Stimulated activated naive B cell treated with anti-CD40 and anti-IgM and Interleukin-4, amounts not matched to agents 10 μg/mL and 1 μg/mL and 100 μg/mL, for 72 hours (primary cell): Measurements from ENCODE around the gene MYMX.
"Not testable (repeated sequence)": the region's sequence is repeated elsewhere in the genome, so short reads cannot be mapped to it uniquely, and the experiment has no call there.

Source experiments
- ATAC-seq, 2 donors: fragments of 150-1000 bp; cut with Tn5 transposase; replicated peaks; 2 replicates each; pipeline ENCODE4 v1.10.0; 2021; ENCODE audit warnings: moderate library complexity in 1 of 2
- DNase-seq: peaks from one replicate; pipeline ENCODE4 v3.0.0; 2021
- H3K27ac Mint-ChIP-seq: one replicate; pipeline ENCODE4 v1.8.0; 2022; ENCODE audit warnings: mild to moderate bottlenecking, mixed read lengths
- H3K27me3 Mint-ChIP-seq, 2 donors: one replicate each; pipeline ENCODE4 v1.8.0; 2022; ENCODE audit warnings: mixed read lengths in 2 of 2
- H3K36me3 Mint-ChIP-seq, 2 donors: one replicate each; pipeline ENCODE4 v1.8.0; 2022; ENCODE audit warnings: mixed read lengths in 2 of 2, mild to moderate bottlenecking in 1 of 2
- H3K4me1 Mint-ChIP-seq, 2 donors: one replicate each; pipeline ENCODE4 v1.8.0; 2022; ENCODE audit warnings: mixed read lengths in 2 of 2, mild to moderate bottlenecking in 1 of 2
- H3K4me3 Mint-ChIP-seq, 2 donors: one replicate each; pipeline ENCODE4 v1.8.0; 2022; ENCODE audit warnings: mild to moderate bottlenecking in 2 of 2, mixed read lengths in 2 of 2, moderate library complexity in 1 of 2
- H3K9me3 Mint-ChIP-seq, 2 donors: one replicate each; pipeline ENCODE4 v1.8.0; 2022; ENCODE audit warnings: mixed read lengths in 2 of 2, mild to moderate bottlenecking in 1 of 2

The MYMX gene

DNA sequence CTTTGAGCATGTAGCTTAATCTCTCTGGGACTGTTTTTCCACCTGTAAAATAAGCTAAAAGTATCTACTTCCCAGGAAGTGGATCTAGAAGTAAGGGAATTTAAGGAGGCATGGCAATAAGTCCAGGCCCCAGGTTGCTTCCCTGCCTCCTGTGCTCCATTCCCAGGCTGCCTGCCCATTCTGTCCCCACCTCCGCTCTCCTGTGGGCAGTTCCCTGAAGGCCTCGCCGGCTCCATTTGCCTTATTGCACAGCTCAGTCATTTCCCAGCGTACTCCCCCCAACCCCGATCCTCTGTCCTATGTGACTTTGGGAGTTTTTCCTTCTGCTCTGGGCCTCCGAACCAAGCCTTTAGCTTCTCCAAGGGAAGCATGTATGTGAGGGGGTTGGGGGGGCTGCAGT is 11.3 kb downstream of the MYMX start:
- H3K4me1 Mint-ChIP-seq, result peaks cover 21 to 33% of the 10 kb centered on the region in 2 donors
- H3K4me3 Mint-ChIP-seq, result no peak overlapping the region
- no peak for DNase-seq
- no peak overlapping the region for H3K27ac Mint-ChIP-seq
- no peaks in the 10 kb centered on the region for H3K9me3 Mint-ChIP-seq
- no peaks in the 10 kb centered on the region for H3K27me3 Mint-ChIP-seq
- H3K36me3 Mint-ChIP-seq, result peaks cover 21 to 47% of the 10 kb centered on the region in 2 donors
- ATAC-seq, result no peak

GRCh38 chr6:44228433-44228832 is 11.7 kb downstream of the MYMX start:
- DNase-seq (no peak), ATAC-seq (no peak)
- Mint-ChIP-seq H3K27me3 (no peaks in the 10 kb centered on the region), H3K9me3 (no peaks in the 10 kb centered on the region), H3K4me1 (peaks cover 20 to 31% of the 10 kb centered on the region in 2 donors), H3K27ac (no peak overlapping the region), H3K36me3 (peaks cover 22 to 50% of the 10 kb centered on the region in 2 donors), H3K4me3 (no peak overlapping the region)

DNA sequence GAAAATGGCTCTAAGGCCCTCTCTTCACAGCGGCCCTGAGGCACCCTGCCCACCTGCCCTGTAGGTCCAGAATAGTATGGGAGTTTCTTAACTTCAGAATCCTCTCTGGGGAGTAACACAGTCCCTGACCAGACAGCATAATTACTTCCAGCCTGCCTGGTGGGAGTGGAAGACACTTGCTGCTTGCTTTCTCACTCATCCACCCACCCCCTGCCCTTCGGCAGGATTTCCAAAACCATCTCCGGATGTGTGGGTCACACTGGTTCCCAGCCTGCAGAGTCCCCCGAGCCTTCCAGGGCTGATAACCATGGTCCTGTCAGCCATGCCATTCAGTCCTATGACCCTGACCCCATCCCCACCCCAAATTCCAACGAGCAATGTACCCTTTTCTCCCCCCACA is 12.1 kb downstream of the MYMX start:
- Mint-ChIP-seq H3K27ac (no peak overlapping the region), H3K36me3 (peaks cover 26 to 54% of the 10 kb centered on the region in 2 donors), H3K4me3 (no peak overlapping the region), H3K27me3 (no peaks in the 10 kb centered on the region), H3K4me1 (peaks cover 20 to 29% of the 10 kb centered on the region in 2 donors), H3K9me3 (no peaks in the 10 kb centered on the region)
- DNase-seq (no peak), ATAC-seq (no peak)

DNA sequence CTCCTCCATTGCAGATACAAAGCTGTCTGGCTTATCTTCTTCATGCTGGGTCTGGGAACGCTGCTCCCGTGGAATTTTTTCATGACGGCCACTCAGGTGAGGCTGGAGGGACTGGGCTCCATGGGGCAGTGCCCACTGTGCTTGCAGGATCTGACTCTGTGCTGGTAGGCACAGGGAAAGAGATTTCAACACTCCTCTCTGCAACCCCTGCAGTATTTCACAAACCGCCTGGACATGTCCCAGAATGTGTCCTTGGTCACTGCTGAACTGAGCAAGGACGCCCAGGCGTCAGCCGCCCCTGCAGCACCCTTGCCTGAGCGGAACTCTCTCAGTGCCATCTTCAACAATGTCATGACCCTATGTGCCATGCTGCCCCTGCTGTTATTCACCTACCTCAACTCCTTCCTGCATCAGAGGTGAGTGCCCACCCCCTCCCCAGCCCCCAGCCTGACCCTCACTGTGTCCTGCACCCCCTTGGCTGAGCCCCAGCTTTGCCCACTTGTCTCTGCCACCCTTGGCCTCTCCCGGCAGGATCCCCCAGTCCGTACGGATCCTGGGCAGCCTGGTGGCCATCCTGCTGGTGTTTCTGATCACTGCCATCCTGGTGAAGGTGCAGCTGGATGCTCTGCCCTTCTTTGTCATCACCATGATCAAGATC is 12.8 kb downstream of the MYMX start:
- no peaks in the 10 kb centered on the region for H3K27me3 Mint-ChIP-seq
- no peaks in the 10 kb centered on the region for H3K9me3 Mint-ChIP-seq
- peaks cover 15 to 28% of the 10 kb centered on the region in 2 donors for H3K4me1 Mint-ChIP-seq
- DNase-seq (no peak), ATAC-seq (no peak)
- no peak overlapping the region for H3K4me3 Mint-ChIP-seq
- peaks cover 29 to 56% of the 10 kb centered on the region in 2 donors for H3K36me3 Mint-ChIP-seq
- no peak overlapping the region for H3K27ac Mint-ChIP-seq

GRCh38 chr6:44230034-44230675 is 13.4 kb downstream of the MYMX start:
- Mint-ChIP-seq H3K36me3 (peaks cover 29 to 57% of the 10 kb centered on the region in 2 donors), H3K27ac (no peak overlapping the region), H3K9me3 (no peaks in the 10 kb centered on the region), H3K4me3 (no peak overlapping the region), H3K27me3 (no peaks in the 10 kb centered on the region), H3K4me1 (peaks cover 12 to 22% of the 10 kb centered on the region in 2 donors)
- DNase-seq (no peak), ATAC-seq (no peak)

GRCh38 chr6:44231426-44231825 is 14.7 kb downstream of the MYMX start:
- not testable (repeated sequence) for DNase-seq, H3K9me3 Mint-ChIP-seq, ATAC-seq, H3K27ac Mint-ChIP-seq, H3K4me3 Mint-ChIP-seq, H3K27me3 Mint-ChIP-seq
- Mint-ChIP-seq H3K4me1 (peaks cover 6 to 11% of the 10 kb centered on the region in 2 donors), H3K36me3 (peaks cover 34 to 59% of the 10 kb centered on the region in 2 donors)

GRCh38 chr6:44232676-44233566 is 16.2 kb downstream of the MYMX start:
- Mint-ChIP-seq H3K4me3 (no peak overlapping the region), H3K9me3 (no peaks in the 10 kb centered on the region), H3K36me3 (peaks cover 36 to 58% of the 10 kb centered on the region in 2 donors), H3K27me3 (no peaks in the 10 kb centered on the region), H3K4me1 (peaks cover 8 to 17% of the 10 kb centered on the region in 2 donors), H3K27ac (peak overlapping the region; percentile 39)
- DNase-seq (no peak), ATAC-seq (no peak)

DNA sequence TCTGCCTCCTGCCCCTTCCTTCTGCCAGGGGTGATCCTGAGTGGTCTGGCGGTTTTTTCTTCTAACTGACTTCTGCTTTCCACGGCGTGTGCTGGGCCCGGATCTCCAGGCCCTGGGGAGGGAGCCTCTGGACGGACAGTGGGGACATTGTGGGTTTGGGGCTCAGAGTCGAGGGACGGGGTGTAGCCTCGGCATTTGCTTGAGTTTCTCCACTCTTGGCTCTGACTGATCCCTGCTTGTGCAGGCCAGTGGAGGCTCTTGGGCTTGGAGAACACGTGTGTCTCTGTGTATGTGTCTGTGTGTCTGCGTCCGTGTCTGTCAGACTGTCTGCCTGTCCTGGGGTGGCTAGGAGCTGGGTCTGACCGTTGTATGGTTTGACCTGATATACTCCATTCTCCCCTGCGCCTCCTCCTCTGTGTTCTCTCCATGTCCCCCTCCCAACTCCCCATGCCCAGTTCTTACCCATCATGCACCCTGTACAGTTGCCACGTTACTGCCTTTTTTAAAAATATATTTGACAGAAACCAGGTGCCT is 16.9 kb downstream of the MYMX start:
- no peak for DNase-seq
- Mint-ChIP-seq H3K4me3 (no peak overlapping the region), H3K36me3 (peaks cover 36 to 53% of the 10 kb centered on the region in 2 donors), H3K27me3 (no peaks in the 10 kb centered on the region), H3K4me1 (peaks cover 11 to 24% of the 10 kb centered on the region in 2 donors), H3K27ac (peak overlapping the region; percentile 39), H3K9me3 (no peaks in the 10 kb centered on the region)
- no peak for ATAC-seq

- DNase-seq (no peak), ATAC-seq (no peak)
- H3K9me3 Mint-ChIP-seq, result no peaks in the 10 kb centered on the region
- no peaks in the 10 kb centered on the region for H3K27me3 Mint-ChIP-seq
- H3K27ac Mint-ChIP-seq, result no peak overlapping the region
- no peak overlapping the region for H3K4me3 Mint-ChIP-seq
- peaks cover 10 to 26% of the 10 kb centered on the region in 2 donors for H3K4me1 Mint-ChIP-seq
- H3K36me3 Mint-ChIP-seq, result peaks cover 32 to 47% of the 10 kb centered on the region in 2 donors
Measured at GRCh38 chr6:44234101-44235025, 17.6 kb downstream of the MYMX start.

GRCh38 chr6:44235269-44235668 is 18.5 kb downstream of the MYMX start:
- no peak overlapping the region for H3K4me3 Mint-ChIP-seq
- no peaks in the 10 kb centered on the region for H3K27me3 Mint-ChIP-seq
- no peaks in the 10 kb centered on the region for H3K9me3 Mint-ChIP-seq
- peaks cover 9 to 26% of the 10 kb centered on the region in 2 donors for H3K4me1 Mint-ChIP-seq
- peaks cover 28 to 39% of the 10 kb centered on the region in 2 donors for H3K36me3 Mint-ChIP-seq
- no peak overlapping the region for H3K27ac Mint-ChIP-seq
- no peak for ATAC-seq
- DNase-seq, result no peak

DNA sequence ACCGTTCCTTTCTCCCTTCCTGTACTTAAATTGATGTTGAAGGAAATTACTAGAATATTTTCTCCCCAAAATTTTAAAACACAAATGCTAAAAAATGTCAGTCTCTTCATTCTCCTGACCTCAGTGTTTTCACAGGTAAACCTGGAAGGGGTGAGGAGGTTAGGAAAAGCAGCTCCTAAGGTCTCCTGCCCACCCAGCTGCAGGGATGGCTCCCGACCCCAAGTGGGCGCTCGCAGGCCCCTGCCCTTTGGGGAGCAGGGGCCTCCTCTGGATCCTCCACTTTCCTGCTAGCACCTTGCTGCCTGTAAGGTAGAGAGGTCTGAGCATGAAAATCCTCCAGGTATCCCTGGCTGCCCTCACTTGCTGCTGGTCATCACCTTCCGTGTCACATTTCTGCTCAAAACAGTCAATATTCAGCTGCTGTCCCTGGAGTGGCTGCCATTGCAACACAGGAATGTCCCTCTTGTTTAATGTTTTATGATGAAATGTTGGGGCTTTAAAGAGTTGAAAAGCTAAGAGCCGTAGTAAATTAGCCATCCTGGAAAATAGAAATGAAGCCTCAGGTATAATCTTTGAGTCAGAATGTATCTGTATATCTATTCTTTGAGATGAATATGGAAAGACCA is 19.3 kb downstream of the MYMX start:
- Mint-ChIP-seq H3K4me3 (no peak overlapping the region), H3K27ac (no peak overlapping the region), H3K36me3 (peaks cover 22 to 31% of the 10 kb centered on the region in 2 donors), H3K27me3 (no peaks in the 10 kb centered on the region), H3K9me3 (no peaks in the 10 kb centered on the region), H3K4me1 (peaks cover 9 to 26% of the 10 kb centered on the region in 2 donors)
- ATAC-seq (no peak), DNase-seq (no peak)

DNA sequence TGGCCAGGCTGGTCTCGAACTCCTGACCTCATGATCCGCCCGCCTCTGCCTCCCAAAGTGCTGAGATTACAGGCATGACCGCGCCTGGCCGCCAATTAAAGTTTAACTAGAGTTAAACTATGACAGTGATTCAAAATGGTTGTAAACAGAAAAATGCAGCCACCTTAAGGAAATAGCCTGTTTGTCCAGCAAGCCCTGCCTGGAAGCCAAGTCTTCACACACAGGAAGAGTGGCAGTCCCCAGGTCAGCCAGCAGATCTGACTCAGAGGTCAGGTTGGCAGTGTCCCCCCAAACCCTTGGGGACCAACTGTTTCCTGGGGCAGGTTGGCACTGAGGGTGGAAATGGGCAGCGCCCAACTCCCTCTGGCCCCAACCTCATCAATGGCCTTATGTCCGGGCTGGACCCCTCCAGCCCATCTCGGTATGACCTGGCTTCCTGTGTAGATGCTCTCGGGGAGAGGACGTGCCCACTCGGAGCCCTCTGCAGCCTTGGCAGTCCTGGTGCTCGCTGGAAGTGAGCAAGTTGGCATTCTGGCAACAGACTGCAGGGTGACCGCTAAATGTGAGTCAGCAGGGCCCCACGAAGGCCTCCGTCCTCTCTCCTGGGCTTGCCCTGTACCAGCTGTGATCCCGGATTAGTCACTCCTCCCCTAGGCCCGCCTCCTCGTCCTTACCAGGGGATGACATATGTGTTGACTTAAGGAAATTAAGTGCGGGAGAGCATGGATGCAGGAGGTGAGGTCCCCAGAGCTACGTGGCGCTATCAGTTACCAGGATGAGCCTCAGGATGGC is 20.5 kb downstream of the MYMX start:
- Mint-ChIP-seq H3K4me3 (peak overlapping the region; percentile 95), H3K27me3 (no peaks in the 10 kb centered on the region), H3K27ac (peak overlapping the region; percentile 98), H3K9me3 (no peaks in the 10 kb centered on the region), H3K36me3 (peaks cover 18 to 20% of the 10 kb centered on the region in 2 donors), H3K4me1 (peaks cover 9 to 26% of the 10 kb centered on the region in 2 donors)
- DNase-seq (peak; percentile 55), ATAC-seq (peak; percentile 84 to 85)
